Measurements from ENCODE around the gene PNPLA8.

DNA sequence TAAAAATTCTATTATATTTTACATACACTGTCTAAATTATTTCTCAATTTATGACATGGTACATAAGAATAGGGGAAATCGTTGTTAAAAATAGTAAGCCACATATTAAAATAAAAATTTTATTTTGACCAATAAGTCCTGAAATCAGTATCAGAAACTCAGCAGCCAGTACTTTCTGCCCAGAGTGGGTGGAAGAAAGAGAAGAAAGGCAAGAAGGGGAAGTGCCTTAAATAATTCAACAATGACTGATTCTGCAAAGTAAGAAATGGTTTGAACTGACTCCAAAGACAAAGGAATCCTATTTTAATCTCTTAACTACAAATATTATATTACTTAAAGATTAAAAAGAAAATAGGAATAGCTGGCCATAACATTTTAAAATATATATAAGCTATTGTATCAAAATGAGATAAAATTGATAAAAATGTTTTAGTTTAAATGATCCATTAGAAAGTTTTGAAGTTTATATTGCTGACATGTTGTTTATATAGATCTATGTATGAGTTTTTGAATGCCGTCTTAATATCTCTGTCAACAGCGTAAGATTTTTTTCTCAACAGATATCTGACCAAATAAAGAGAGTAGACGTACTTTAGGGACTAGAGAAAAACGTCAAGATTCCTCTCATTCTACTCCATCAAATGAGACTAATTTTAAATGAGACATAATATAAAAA lies 39.5 kb downstream of the PNPLA8 start:
- TF ChIP-seq CTCF (conservative IDR thresholded peaks at IDR 0.05 in 1 of 2, IDR thresholded peaks at IDR 0.05 in 1 of 2; ENCODE audit: extremely low read depth in 1 of 2, insufficient read depth in 1 of 2, low read depth in 1 of 2, low read length in 2 of 2), result no peak
- no peak for TF ChIP-seq EZH2 (IDR thresholded peaks at IDR 0.05; ENCODE audit: borderline replicate concordance, low read length)

Data from mammary epithelial cell (primary cell).